ENCODE data around the gene ADGRB2. TPM values are rescaled to one million over a fixed set of nuclear protein-coding genes. Genes with fewer than 3 reads are reported as not detected.
A peak's percentile ranks its signal among the peaks of the same experiment; 100 is the strongest.

The ADGRB2 gene
- total RNA-seq, 1 experiment from 2014 or later: 10.9 TPM

DNA sequence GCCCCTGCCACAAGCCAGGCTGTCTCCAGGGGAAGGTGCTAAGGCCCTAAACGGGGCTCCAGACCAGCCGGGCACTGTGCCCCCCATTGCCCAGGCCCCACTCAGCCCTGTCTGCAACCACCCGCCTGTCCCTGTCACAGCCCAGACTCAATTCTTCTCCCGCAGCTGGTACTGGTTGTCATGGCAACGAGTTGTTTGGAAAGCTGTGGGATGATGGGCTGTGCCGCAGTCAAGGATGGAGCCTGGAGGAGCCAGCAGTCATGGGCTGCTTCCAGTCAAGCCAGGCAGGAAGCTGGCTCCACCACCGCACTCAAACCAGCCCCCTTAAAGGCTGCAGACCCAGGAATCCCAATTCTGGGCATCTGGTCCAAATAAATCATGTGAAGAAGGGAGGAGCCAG lies 47.5 kb upstream of the ADGRB2 start:
- H3K27ac Mint-ChIP-seq: no peak overlapping the region; a peak in 1 of 7 replicates
- H3K36me3 Mint-ChIP-seq (ENCODE audit: insufficient read depth in 1 of 3, low read depth in 3 of 3): no peaks in the 10 kb centered on the region
- H3K23me2 ChIP-seq (ENCODE audit: insufficient read length, low read depth, low read length, poor library complexity, severe bottlenecking): no peaks in the 10 kb centered on the region
- H3K9me3 Mint-ChIP-seq: peaks cover 4 to 9% of the 10 kb centered on the region in 2 experiments; a peak in 4 of 5 replicates
- H3K4me1 Mint-ChIP-seq: peaks cover 8 to 10% of the 10 kb centered on the region in 2 experiments
- DNase-seq: peak; percentile 71
- no peak overlapping the region for H3K4me3 Mint-ChIP-seq
- no peak overlapping the region for H4K91ac ChIP-seq (ENCODE audit: insufficient read length, low read depth, low read length)
- no peaks in the 10 kb centered on the region; the same call in 1 of the 2 replicates for H3K27me3 Mint-ChIP-seq (ENCODE audit: low read depth)
- H4K20me1 ChIP-seq (ENCODE audit: control insufficient read depth, insufficient read depth, insufficient read length): no peaks in the 10 kb centered on the region
- no peaks in the 10 kb centered on the region for H3K79me1 ChIP-seq (ENCODE audit: insufficient read depth, low read depth, low read length, poor library complexity, severe bottlenecking)
- no peaks in the 10 kb centered on the region for H3K27me3 ChIP-seq (ENCODE audit: insufficient read depth, low read length)
- H3K18ac ChIP-seq (ENCODE audit: insufficient read length, low read depth, low read length): no peak overlapping the region
- H3K4ac ChIP-seq (ENCODE audit: low read depth, low read length): no peak overlapping the region
- H3K4me1 ChIP-seq (ENCODE audit: insufficient read depth, low read length): no peaks in the 10 kb centered on the region
- H4K8ac ChIP-seq (replicated peaks; ENCODE audit: insufficient read length, low read depth, low read length): no peak overlapping the region
- H3K9ac ChIP-seq (ENCODE audit: extremely low read depth, insufficient read length, low read length): no peak overlapping the region
- H2BK15ac ChIP-seq (ENCODE audit: low read depth, low read length): no peak overlapping the region
- H3K56ac ChIP-seq (ENCODE audit: insufficient read length, low read depth, low read length): no peak overlapping the region
- no CpG with 5 or more reads among the region's 7 CpGs for WGBS (ENCODE audit: extremely low coverage, insufficient read length, low lambda C conversion rate)
- no peaks in the 10 kb centered on the region for H3K9me3 ChIP-seq (ENCODE audit: control insufficient read depth, low read depth, low read length)
- no peak overlapping the region for H2AK5ac ChIP-seq (ENCODE audit: insufficient read length, low read length)
- H2BK20ac ChIP-seq (ENCODE audit: low read depth, low read length, poor library complexity, severe bottlenecking): no peak overlapping the region
- H3K27ac ChIP-seq (ENCODE audit: insufficient read length, low read depth, low read length): no peak overlapping the region
- no peak overlapping the region for H4K5ac ChIP-seq (ENCODE audit: insufficient read length, low read depth, low read length)
- H2AFZ ChIP-seq (ENCODE audit: low read length): no peak overlapping the region
- TF ChIP-seq, protein P1, sequence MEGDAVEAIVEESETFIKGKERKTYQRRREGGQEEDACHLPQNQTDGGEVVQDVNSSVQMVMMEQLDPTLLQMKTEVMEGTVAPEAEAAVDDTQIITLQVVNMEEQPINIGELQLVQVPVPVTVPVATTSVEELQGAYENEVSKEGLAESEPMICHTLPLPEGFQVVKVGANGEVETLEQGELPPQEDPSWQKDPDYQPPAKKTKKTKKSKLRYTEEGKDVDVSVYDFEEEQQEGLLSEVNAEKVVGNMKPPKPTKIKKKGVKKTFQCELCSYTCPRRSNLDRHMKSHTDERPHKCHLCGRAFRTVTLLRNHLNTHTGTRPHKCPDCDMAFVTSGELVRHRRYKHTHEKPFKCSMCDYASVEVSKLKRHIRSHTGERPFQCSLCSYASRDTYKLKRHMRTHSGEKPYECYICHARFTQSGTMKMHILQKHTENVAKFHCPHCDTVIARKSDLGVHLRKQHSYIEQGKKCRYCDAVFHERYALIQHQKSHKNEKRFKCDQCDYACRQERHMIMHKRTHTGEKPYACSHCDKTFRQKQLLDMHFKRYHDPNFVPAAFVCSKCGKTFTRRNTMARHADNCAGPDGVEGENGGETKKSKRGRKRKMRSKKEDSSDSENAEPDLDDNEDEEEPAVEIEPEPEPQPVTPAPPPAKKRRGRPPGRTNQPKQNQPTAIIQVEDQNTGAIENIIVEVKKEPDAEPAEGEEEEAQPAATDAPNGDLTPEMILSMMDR (conservative IDR thresholded peaks at IDR 0.05): no peak
- no peak overlapping the region for H3T11ph ChIP-seq (ENCODE audit: low read length)
- H2BK120ac ChIP-seq (ENCODE audit: low read depth, low read length, poor library complexity, severe bottlenecking): no peak overlapping the region
- no peak overlapping the region for H2BK5ac ChIP-seq (ENCODE audit: insufficient read length, low read length)
- no peak overlapping the region for H3K14ac ChIP-seq (ENCODE audit: insufficient read depth, low read length)
- no peak overlapping the region for H2BK12ac ChIP-seq (ENCODE audit: insufficient read length, low read depth, low read length)
- no peak overlapping the region for H3K23ac ChIP-seq (ENCODE audit: insufficient read length, low read depth, low read length)
- no peak overlapping the region for H3K4me2 ChIP-seq (ENCODE audit: insufficient read depth, insufficient read length, low read length)
- H3K79me2 ChIP-seq (ENCODE audit: insufficient read depth, low read length): no peaks in the 10 kb centered on the region
